Hematopoietic multipotent progenitor cell treated with erythropoietin and hydrocortisone succinate and interleukin-3 and kit ligand, for 6 days (in vitro differentiated cells): ENCODE measurements around the gene STXBP6.

Experiments
- DNase-seq: peaks from one replicate; pipeline ENCODE4 v3.0.0-alpha.2; 2015

The STXBP6 gene

DNA sequence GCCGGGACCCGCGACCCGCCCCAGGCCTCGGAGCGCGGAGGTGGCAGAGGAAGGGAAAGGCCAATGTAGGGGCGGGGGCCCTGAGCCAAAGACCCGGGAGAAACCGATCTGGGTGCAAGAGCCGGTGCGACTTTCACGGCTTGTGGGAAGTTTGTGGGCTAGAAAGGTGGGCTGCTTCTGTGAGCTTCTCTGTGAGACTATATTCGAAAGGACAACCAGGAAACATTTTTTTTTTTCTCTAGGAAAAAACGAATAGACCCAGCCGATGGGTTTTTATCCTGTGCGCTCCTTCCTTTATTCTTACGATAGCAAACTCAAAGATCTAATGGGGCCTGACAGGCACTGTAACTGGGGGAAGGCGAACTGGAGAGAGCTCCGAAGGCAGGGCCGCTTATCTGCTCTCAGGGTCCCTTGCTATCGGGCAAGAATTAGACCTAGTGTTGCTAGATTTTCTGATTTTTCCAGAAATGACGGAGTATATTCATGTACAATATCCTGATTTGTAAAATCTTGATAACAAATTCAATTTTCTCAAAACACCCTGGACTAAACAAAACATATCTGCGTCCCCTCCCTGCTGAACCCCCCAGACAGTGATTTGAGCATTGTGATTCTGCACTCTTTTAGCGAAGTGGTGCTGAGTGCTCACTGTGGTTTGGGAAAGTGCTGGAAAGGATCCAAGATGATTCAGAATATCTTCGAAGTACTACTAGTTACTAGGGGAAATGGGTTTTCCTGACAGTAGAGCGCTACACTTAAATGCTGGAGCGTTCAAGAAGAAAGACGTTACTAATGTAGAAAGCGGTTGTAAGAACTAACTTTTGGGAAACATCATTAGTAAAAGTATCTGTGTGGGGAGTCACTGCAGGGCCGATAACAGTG is 563 bp upstream of the STXBP6 start:
- no peak for DNase-seq

DNA sequence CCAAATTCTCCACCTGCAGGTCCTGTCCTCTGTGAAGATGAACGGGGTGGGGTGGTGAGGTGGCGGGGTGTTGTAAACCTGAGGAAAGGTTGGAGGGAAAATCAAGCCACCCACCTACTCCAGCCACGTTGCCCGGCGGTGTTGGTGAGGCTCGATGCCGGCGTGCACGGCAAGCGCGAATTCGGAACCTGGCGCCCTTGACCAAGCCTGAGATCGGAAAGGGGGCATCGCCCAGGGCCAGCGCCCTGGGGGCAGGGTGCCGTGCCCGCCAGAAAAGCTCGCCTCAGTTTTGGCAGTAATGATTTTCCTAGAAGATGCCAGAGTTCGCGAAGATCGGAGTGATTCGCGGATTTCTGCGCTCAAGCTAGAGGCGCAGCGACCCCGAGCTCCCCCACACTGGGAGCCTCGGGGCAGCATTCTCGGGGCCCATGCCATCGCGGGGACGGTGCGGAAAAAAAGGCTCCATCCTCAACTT is 817 bp downstream of the STXBP6 start:
- no peak for DNase-seq

DNA sequence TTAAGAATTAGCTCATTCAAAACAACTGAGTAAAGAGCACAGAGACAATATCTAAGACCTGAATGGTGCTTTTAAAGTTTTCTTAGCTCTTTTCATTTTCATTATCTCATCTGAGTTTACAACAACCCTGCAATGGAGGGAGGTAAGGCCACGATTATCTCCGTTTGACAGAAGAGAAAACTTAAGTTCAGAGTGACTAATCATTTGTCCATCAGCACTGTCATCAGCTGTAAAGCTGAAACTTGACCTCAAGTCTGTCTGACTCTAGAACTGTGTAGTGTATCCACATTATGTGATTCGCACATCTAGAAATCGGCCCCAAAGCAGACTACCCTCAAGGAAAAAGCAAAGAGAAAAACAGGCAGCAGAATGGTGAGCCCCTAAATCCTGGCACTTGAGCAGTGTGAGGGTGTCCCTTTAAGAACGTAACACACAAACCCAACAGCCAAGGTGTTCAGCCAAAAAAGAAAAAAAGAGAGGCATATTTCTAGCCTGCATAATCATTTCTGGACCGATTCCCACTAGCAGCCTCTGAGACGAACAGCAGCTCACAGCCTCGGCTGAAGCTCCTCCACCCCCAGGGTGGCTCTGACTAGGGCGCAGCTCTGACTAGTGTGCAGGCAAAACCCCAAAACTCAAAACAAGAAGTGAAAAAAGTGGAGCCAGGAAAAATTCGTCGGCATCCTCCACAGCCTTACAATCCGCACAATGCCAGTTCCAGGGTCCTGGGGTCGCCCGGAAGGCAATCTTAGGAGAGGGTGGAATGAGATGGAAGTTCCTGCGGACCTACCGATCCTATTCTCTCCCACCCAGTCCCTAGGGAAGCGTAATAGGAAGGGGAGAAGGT is 1.6 kb downstream of the STXBP6 start:
- DNase-seq: peak; percentile 69

DNA sequence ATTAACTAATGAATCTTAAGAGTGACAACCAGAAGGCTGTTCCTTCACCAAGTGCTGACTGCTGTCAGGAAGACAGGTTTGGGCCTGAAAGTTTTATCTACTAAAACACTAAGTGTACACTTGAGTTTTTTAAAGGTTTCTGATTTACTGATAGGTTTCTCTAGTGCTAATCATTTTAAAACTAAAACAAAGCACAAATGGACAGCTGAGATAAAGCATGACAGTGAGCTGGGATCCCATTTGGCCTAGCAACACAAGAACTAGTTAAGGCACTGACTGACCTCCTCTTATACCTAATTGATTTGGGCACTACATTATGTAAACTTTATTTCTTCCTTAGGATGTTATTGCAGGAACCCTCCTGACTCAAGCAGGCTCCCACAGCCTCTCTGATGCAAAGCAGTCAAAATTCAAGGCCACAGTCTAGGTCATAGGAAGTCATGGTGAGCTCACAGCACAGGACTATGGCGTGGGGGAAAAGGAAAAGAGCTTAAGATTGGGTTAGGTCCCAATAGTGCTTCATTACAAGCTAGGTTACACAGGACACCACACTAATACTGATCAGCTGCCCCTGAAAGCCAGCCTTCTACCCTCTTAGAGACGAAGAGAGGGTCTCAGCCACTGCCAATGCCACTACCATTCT is 3.5 kb downstream of the STXBP6 start:
- no peak for DNase-seq

GRCh38 chr14:25044106-25044698 is 5.7 kb downstream of the STXBP6 start:
- no peak for DNase-seq

DNA sequence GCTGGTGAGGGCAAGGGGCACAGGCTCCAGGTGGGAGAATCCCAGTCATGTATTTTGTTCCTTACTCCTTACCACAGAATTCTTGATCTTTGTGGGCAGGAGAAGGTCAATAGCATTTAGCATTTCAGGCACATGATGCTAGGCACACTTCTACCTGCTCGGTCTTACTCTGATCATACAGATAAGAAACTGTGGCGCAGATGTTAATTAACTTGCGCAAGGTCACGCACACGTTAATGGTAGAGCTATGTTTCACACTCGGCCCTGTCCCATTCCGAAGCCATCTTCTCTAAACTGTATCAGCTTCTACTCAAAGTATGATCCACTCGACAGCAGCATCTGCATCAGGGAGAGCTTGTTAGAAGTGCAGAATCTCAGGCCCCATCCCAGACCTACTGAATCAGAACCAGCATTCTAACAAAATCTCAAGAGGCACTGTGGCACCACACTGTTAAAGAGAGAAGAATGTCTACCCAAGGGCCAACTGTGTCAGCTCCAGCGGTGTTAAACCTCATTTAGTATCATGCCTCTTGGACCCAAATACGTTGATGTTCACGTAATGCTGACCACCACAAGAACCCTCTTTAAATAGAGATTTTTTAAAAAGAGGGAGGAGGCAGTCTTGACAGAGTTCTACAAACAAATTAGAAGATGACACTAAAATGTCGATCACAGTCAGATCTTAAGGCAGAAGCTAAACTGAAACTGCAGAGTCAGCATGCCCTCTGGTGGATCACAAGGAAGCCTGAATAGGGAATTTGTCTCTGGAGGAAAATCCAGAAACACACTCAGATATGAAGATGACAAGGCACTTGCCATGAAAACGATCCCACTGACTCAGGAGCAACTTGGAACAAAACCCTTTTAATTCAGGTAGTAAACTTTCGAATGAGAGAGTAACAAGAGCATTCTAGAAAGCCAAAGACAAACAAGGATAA is 7.3 kb downstream of the STXBP6 start:
- DNase-seq: peak; percentile 54

- no peak for DNase-seq
Observed at GRCh38 chr14:25041898-25042297, 8.0 kb downstream of the STXBP6 start.

- no peak for DNase-seq
Observed at GRCh38 chr14:25041484-25041883, 8.5 kb downstream of the STXBP6 start.

- DNase-seq: no peak
Observed at GRCh38 chr14:25039933-25040332, 10.0 kb downstream of the STXBP6 start.

GRCh38 chr14:25038044-25038668 is 11.8 kb downstream of the STXBP6 start:
- DNase-seq: no peak

GRCh38 chr14:25037032-25037431 is 12.9 kb downstream of the STXBP6 start:
- DNase-seq: no peak

- DNase-seq: no peak
Observed at GRCh38 chr14:25034803-25035681, 14.9 kb downstream of the STXBP6 start.

DNA sequence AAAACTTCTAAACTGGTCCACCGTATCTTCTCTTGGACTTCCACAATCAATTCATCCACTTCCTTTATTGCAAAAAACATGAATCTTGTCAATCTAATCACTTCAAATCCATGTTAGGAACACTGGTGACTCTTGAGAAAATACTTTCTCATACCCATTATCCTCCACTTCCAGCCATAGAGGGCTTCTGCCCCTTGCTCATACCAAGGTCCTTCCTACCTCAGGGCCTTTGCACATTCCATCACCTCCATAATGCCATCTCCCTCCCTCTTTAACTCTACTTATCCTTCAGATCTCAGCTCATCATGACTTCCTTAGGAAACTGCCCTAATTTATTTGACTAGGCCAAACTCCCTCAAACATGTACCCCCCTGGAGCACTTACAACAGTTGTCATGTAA is 16.6 kb downstream of the STXBP6 start:
- DNase-seq: no peak

DNA sequence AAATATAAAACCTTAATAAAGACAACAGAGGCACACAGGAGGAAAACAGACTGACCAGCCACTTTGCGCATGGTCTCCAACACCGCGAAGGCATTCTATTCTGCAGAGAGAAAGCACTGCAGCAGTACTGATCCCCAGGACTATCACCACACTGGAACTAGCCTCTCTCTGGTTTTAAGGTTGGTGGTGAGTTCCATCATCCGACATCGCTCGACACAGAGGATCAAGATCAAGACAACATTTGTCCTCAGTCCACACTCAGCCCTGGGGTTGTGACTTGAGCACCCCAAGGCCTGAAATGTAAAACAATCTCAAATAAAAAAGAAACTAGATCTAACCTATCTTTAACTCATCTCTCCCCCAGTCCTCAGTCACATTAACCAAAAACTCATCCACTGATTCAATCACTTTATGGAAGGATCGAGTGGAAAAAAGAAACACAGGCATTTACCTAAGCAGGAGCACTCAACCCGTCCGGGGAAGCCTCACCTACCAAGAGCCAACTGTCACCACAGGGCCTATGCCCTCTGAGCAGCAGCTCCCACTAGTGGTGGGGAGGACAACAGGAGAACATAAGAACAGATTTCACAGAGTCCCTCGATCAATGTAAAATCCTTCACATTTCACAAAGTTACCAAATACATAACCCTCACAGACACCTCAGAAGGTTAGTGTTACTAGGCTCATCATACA is 17.7 kb downstream of the STXBP6 start:
- peak; percentile 39 for DNase-seq

DNA sequence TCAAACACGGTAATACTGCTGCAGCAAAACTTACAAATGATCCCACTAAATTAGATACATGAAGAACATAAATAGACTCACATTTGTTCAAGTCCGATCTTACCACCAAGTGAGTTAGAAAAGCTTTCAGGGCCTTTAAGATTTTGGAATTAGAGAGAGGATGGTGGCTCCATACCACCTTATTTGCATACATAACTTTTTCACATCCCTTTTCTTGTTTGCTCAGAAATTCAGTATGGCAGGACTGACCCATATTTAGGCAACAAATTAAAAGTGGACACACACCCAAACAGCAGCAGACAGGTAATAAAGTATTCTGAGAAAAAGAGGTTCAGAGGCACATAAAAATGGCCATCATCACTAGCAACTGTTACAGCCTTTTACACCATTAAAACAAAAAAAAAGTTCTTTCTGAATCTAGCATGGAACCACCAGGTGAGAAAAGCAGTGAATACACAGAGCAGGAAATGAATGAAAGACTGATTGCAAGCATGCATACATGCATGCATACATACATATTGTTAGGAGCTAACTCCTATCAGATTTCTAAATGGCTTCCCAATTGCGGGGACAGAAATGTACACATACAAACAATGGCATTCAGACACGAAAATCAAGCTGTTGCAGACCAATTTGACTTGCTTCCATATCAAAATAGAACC is 23.3 kb downstream of the STXBP6 start:
- DNase-seq: no peak

DNA sequence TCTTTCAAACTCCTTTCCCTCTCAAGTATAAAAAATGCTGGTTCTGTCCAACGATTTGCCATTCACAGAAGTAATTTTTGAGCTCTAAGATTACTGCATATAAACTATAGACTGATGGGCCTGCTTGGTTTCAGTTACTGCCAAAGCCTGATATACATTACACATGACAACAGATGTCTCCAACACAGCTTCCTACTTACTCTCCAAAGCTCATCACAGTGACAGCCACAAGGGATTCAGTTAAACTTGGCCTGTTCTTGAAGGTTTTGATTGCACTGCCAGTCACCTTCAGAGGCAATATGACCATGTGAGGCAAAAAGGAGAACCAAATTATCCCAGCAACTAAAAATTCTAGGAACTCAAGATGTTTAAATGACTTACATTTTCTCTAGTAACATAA is 30.1 kb downstream of the STXBP6 start:
- no peak for DNase-seq

DNA sequence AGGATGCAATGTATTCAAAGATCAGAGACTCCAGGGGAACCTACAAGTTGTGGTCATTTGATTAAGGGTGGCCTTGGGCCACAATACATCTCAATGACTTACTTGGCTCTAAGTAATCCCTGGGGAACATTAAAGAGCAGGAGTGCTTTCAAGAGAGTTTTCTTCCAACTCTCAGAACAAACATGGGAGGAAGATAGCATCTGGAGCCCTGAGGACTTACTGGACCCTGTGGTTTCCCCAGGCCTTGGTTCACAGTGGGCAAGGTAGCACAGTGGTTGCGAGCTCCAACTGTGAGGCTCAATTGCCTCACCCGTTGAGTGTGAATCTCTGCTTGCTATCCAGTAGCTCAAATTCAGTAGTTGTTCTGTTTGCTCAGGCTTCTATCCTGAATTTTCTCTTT is 32.4 kb downstream of the STXBP6 start:
- DNase-seq: no peak

GRCh38 chr14:25015761-25016160 is 34.2 kb downstream of the STXBP6 start:
- no peak for DNase-seq

DNA sequence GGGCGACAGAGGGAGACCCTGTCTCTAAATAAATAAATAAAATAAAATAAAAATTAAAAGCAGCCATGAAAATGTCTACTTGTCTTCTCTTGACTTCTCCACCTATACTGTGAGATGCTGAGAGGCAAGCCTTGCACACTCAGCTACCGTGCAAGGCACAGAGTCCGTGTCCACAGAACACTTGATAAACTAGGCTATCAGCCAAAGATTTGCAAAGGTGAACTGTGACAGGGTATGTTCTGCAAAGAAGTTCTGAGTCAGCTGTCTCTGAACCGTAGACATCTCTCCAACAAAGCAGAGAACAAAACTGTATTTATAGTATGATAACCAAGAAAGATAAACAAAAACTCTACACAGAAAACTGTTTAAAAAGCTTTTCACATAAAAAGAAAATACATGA is 35.5 kb downstream of the STXBP6 start:
- no peak for DNase-seq
